Measurements from ENCODE around the gene FASTKD2.

Gene FASTKD2

DNA sequence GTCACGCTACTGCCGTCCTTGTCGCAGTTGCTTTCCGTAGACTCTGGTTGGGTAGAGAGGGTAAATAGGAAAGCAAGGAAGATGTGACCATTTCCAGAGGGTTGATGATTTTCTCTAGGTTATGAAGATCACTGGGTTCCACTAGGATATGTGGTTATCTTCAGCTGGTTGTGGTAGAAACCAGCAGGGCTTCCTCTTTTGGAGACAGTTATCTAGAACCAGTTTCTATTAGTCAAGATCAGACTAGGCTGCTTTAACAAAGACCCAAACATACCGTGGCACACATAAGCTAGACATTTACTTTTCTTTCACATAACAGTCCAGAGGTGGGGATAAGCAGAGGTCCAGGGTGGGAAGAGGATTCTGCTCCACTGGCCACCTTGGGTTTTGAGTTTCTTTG, 59.6 kb downstream of the FASTKD2 start:
- intact Hi-C loops (cut with DNase I) = no loop called here
- no peak for DNase-seq

GRCh38 chr2:206831442-206831995, 66.1 kb downstream of the FASTKD2 start:
- DNase-seq = no peak
- intact Hi-C loops (cut with DNase I) = no loop called here

DNA sequence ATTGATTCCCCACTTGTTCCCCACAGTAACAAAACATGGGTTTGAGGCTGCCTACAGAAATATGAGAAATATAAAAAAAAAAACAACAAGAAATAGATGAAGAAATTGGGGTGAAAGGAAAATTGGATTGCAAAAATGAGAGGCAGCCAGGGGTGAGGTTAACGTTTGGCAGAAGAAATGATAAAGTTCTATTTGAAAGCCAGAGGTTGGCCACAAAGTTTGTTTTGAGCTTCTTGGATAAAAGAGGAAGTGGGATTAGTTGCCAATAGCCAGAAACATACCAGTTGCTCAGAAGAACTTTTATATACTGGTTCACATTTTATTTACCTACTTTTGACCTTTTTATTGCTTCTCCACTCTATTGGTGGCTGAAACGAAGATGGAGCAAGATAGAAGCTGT, 67.5 kb downstream of the FASTKD2 start:
- DNase-seq = no peak

DNA sequence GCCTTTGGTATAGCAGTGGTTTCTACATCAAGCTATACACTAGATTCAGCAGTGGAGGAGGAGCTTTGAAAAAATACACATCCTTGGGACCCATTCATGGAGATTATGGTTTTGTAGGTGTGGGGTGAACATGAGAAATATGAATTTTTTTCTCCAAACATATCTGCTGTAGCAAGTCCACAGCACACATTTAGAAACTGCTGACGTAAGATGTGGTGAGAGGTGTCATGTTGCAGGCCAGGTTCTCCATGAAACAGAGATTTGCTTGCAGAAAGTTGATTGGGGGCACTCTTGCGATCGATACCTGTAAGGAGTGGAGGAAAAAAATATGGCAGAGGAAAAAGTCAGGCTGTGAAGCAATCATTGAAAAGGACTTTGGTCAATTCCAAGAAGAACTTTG, 67.9 kb downstream of the FASTKD2 start:
- no peak for DNase-seq
- intact Hi-C loops (cut with DNase I) = no loop called here

More for the DNA sequence above, 67.5 kb downstream of the FASTKD2 start:
- intact Hi-C loops (cut with DNase I) = no loop called here

DNA sequence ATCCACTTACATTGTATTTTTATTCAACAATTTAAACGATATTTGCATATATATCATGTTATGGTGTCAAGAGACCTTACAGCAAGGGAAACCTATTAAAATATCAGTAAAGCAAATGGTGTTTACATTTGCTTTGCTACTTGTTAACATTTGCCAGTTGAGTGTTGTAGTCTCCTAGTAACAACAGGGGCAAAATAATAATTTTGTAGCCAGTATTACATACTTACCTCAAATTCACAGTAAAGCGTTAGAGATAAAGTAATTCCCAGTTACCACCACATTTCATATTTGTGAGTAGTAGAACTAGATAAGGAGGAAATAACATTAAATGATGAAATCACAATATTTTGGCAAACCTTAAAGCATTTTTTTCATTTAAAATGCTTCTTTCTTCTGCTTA, 71.3 kb downstream of the FASTKD2 start:
- intact Hi-C loops (cut with DNase I) = no loop called here
- DNase-seq = no peak

DNA sequence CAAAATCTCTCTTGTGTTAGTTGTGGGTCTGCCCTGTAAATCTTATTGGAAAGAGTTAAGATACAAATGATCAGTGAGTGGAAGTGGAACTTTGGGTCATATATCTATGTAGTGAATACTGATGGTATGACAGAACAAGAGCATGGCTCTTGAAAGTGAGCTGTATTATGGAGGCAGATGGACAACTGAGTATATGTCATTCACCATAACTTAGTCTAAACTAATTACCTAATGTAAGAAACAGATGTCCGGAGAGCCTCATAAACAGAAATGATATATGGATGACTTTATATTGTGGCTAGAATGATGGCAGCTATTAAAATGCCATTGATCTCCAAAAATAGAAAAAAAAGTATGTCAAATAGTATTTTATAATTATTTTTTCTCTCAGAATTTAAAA, 72.4 kb downstream of the FASTKD2 start:
- DNase-seq = no peak
- intact Hi-C loops (cut with DNase I) = no loop called here

- intact Hi-C loops (cut with DNase I) = no loop called here
- DNase-seq = no peak
These were observed 73.3 kb downstream of the FASTKD2 start for GRCh38 chr2:206838690-206839089.

DNA sequence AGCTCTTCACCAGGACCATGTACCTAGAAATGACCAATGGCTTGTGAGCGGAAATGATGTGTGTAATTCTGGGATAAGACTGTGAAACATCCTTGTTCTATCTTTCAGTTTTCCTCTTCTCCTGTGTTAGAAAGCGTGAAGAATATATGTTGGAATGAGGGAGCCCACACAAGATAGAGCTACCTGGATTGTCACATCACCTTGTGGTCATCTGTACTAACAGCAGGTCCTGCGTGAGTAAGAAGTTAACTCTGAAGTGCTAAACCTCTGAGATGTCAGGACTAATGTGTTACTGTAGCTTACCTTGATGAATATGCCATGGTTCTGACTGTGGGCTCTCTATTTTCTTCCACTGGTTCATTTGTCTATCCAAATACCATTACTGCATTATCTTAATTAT, 75.6 kb downstream of the FASTKD2 start:
- intact Hi-C loops (cut with DNase I) = no loop called here
- DNase-seq = no peak
